Fibroblast of the aortic adventitia (primary cell): ENCODE results near the gene SDCBP2. TPM values are rescaled to one million over a fixed set of nuclear protein-coding genes. Genes with fewer than 3 reads are reported as not detected.
A peak's percentile ranks its signal among the peaks of the same experiment; 100 is the strongest.

ENCODE experiments used
- DNase-seq: peaks from one replicate; pipeline ENCODE4 v3.0.0-alpha.2; 2010; ENCODE audit warnings: low read depth
- H3K4me3 ChIP-seq: 2 replicates; pipeline ENCODE4 v1.5.1; 2011; ENCODE audit warnings: low read depth, mild to moderate bottlenecking, control low read depth, low read length, moderate library complexity
- total RNA-seq: library from RNA; depleted of rRNA; stranded (reverse); fragments of >200 nt; gene quantifications from 2 replicates; pipeline ENCODE4 v1.2.3, GENCODE V29; 2012; ENCODE audit warnings: low replicate concordance
- TF ChIP-seq, protein P1 (sequence below): IDR thresholded peaks from 2 replicates; pipeline ENCODE4 v1.5.1; 2011; ENCODE audit warnings: mild to moderate bottlenecking, low read length, control low read depth, inconsistent platforms; ENCODE audit not compliant: insufficient read depth

Gene SDCBP2
- total RNA-seq, 1 donor: 1.4 TPM

GRCh38 chr20:1330075-1330830 is 1.3 kb upstream of the SDCBP2 start:
- DNase-seq: peak; percentile 86
- TF ChIP-seq, protein P1, sequence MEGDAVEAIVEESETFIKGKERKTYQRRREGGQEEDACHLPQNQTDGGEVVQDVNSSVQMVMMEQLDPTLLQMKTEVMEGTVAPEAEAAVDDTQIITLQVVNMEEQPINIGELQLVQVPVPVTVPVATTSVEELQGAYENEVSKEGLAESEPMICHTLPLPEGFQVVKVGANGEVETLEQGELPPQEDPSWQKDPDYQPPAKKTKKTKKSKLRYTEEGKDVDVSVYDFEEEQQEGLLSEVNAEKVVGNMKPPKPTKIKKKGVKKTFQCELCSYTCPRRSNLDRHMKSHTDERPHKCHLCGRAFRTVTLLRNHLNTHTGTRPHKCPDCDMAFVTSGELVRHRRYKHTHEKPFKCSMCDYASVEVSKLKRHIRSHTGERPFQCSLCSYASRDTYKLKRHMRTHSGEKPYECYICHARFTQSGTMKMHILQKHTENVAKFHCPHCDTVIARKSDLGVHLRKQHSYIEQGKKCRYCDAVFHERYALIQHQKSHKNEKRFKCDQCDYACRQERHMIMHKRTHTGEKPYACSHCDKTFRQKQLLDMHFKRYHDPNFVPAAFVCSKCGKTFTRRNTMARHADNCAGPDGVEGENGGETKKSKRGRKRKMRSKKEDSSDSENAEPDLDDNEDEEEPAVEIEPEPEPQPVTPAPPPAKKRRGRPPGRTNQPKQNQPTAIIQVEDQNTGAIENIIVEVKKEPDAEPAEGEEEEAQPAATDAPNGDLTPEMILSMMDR: no peak
- no peak overlapping the region for H3K4me3 ChIP-seq

- H3K4me3 ChIP-seq: no peak overlapping the region
- DNase-seq: no peak
- TF ChIP-seq, protein P1: no peak
These were observed 886 bp downstream of the SDCBP2 start for GRCh38 chr20:1327827-1328679.

- no peak overlapping the region for H3K4me3 ChIP-seq
- peak; percentile 46 for DNase-seq
- TF ChIP-seq, protein P1: no peak
These were observed 1.7 kb downstream of the SDCBP2 start for GRCh38 chr20:1327241-1327653.

- H3K4me3 ChIP-seq: peak overlapping the region; percentile 93
- TF ChIP-seq, protein P1: no peak
- DNase-seq: peak; percentile 69
These were observed 2.7 kb downstream of the SDCBP2 start for GRCh38 chr20:1326031-1326930.

DNA sequence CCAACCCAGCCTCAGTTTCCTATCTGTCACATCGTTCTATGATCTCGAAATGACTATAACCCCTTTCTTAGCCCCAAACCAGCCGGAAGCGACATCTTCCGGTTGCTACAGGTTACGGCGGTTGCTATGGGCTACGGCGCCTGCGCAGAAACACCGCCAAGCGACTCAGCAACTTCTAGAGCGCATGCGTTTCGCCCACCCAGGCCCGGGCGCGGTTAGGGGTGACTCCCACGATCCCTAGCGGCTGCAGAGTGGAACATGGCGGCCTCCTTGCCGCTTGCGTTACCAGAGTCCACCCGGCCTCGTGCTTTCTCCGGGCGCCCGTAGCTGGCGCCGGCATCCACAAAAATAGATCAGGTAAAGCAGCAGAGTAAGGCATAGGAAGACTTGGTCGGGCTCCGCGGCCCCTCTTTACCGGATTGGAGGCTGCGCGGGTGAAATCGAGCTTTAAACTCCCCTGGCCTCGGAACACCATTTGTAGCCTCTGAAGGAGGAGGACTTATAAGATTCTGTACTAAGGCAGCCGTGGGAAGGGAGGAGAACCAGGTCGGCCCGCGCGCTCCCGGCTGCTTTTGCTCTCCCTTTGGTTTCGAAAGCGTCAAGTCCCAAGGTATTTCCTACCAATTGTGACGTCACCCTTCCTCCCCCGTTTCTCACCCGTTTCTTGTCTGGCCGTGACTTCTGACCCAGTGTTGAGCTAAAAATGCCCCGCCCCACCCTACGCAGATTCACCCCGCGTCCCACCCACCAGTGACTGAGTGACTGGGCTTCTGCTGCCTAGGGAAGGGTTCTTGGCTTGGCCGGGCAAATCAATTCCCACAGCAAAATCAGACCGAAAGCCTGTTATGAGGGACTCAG is 3.5 kb downstream of the SDCBP2 start:
- H3K4me3 ChIP-seq: peak overlapping the region; percentile 93
- DNase-seq: peak; percentile 97
- TF ChIP-seq, protein P1: no peak
